SK-N-SH (cell line): ENCODE data around the gene SLC25A20. TPM values are rescaled to one million over a fixed set of nuclear protein-coding genes. Genes with fewer than 3 reads are reported as not detected.

Experiments
- CTCF ChIA-PET: fragments of 300-600, 350-600 bp; formaldehyde crosslinking; extraction: SDS; loops from one replicate; lab custom pipeline; 2021; lab: Yijun Ruan, JAX
- POLR2A ChIA-PET: fragments of 350-600 bp; sonication (Branson Sonifier 250); formaldehyde crosslinking; extraction: SDS; loops from one replicate; lab custom pipeline; 2020; ENCODE audit warnings: antibody characterized with exemption, inconsistent platforms; lab: Yijun Ruan, JAX
- DNase-seq: peaks from one replicate; pipeline ENCODE4 v3.0.0; 2012
- H2AFZ ChIP-seq: fragments of 200-600 bp; sonication (generic); 2 replicates; pipeline ENCODE4 v1.8.1; 2016; ENCODE audit warnings: antibody characterized with exemption, mild to moderate bottlenecking, low read depth
- H3F3A ChIP-seq: fragments of 200-600 bp; sonication (generic); replicated peaks from 2 replicates; pipeline ENCODE3; 2016; ENCODE audit warnings: antibody characterized with exemption, mild to moderate bottlenecking; ENCODE audit not compliant: insufficient read depth
- H3K27ac ChIP-seq, 2 experiments: fragments of 200-500 bp in 1 of 2; fragments of 200-600 bp in 1 of 2; sonication (Bioruptor generic) in 1 of 2; sonication (generic), shearing (Covaris generic) in 1 of 2; 2 replicates each; pipeline versions ENCODE4 v1.5.1 to v1.6.1; 2014 to 2016; ENCODE audit warnings: low read depth in 2 of 2, inconsistent platforms in 1 of 2, low read length in 1 of 2, mild to moderate bottlenecking in 1 of 2, mixed read lengths in 1 of 2
- H3K27me3 ChIP-seq: fragments of 200-600 bp; sonication (generic), shearing (Covaris generic); 2 replicates; pipeline ENCODE4 v1.6.1; 2016; ENCODE audit warnings: mixed run types; ENCODE audit not compliant: insufficient read depth
- H3K36me3 ChIP-seq, 2 experiments: fragments of 200-500 bp in 1 of 2; fragments of 200-600 bp in 1 of 2; sonication (Bioruptor generic) in 1 of 2; sonication (generic) in 1 of 2; replicated peaks in 1 of 2; 2 replicates each; pipeline versions ENCODE3 to v1.5.1; 2014 to 2016; ENCODE audit warnings: low read length in 1 of 2, mild to moderate bottlenecking in 1 of 2; ENCODE audit not compliant: insufficient read depth in 2 of 2, control insufficient read depth in 1 of 2
- H3K4me1 ChIP-seq, 2 experiments: fragments of 200-500 bp in 1 of 2; fragments of 200-600 bp in 1 of 2; sonication (Bioruptor generic) in 1 of 2; sonication (generic), shearing (Covaris generic) in 1 of 2; 2 replicates each; pipeline versions ENCODE4 v1.5.1 to v1.6.1; 2014 to 2016; ENCODE audit warnings: low read depth in 1 of 2, low read length in 1 of 2, mixed run types in 1 of 2; ENCODE audit not compliant: insufficient read depth in 2 of 2, control insufficient read depth in 1 of 2
- H3K4me2 ChIP-seq: fragments of 200-600 bp; sonication (generic), shearing (Covaris generic); 2 replicates; pipeline ENCODE4 v1.6.1; 2017; ENCODE audit warnings: mixed run types
- H3K4me3 ChIP-seq, 2 experiments: fragments of 200-500 bp in 1 of 2; fragments of 200-600 bp in 1 of 2; sonication (Bioruptor generic) in 1 of 2; sonication (generic), shearing (Covaris generic) in 1 of 2; 2 replicates each; pipeline versions ENCODE4 v1.5.1 to v1.8.1; 2014 to 2016; ENCODE audit warnings: low read depth in 2 of 2, inconsistent platforms in 1 of 2, low read length in 1 of 2, mild to moderate bottlenecking in 1 of 2, mixed read lengths in 1 of 2, moderate library complexity in 1 of 2
- H3K79me2 ChIP-seq: fragments of 200-600 bp; sonication (generic); 2 replicates; pipeline ENCODE4 v1.8.1; 2017; ENCODE audit warnings: mild to moderate bottlenecking; ENCODE audit not compliant: insufficient read depth
- H3K9ac ChIP-seq: fragments of 200-600 bp; sonication (generic); 2 replicates; pipeline ENCODE4 v1.6.1; 2017; ENCODE audit warnings: mixed run types
- H3K9me2 ChIP-seq: fragments of 200-600 bp; sonication (generic); 2 replicates; pipeline ENCODE4 v1.6.1; 2017; ENCODE audit warnings: mixed run types
- H3K9me3 ChIP-seq: fragments of 200-600 bp; sonication (generic); 2 replicates; pipeline ENCODE4 v1.6.1; 2017; ENCODE audit warnings: mixed run types, mild to moderate bottlenecking, moderate library complexity
- H4K20me1 ChIP-seq: fragments of 200-600 bp; sonication (generic); 2 replicates; pipeline ENCODE4 v1.6.1; 2017; ENCODE audit warnings: mild to moderate bottlenecking, mixed run types; ENCODE audit not compliant: insufficient read depth
- EZH2phosphoT487 ChIP-seq: fragments of 200-600 bp; sonication (generic); IDR thresholded peaks from 2 replicates; pipeline ENCODE4 v1.6.1; 2017; ENCODE audit warnings: low read depth, mixed run types, mild to moderate bottlenecking, antibody characterized with exemption, moderate library complexity, borderline replicate concordance
- FOSL2 ChIP-seq: IDR thresholded peaks from 2 replicates; pipeline ENCODE4 v1.4.0; 2012; ENCODE audit warnings: low read depth, mild to moderate bottlenecking, moderate library complexity, borderline replicate concordance
- FOXM1 ChIP-seq: IDR thresholded peaks from 2 replicates; pipeline ENCODE4 v1.4.0; 2012; ENCODE audit warnings: low read depth, mild to moderate bottlenecking
- GATA2 ChIP-seq: sonication (generic); formaldehyde crosslinking; IDR thresholded peaks from 2 replicates; pipeline ENCODE4 v1.5.0; 2020; ENCODE audit warnings: mild to moderate bottlenecking, missing genetic modification reagents
- NFIC ChIP-seq: IDR thresholded peaks from 2 replicates; pipeline ENCODE4 v1.4.0; 2012; ENCODE audit warnings: borderline replicate concordance
- NRF1 ChIP-seq: IDR thresholded peaks from 2 replicates; pipeline ENCODE4 v1.6.1; 2012; ENCODE audit warnings: low read depth, mild to moderate bottlenecking, low read length
- POLR2AphosphoS5 ChIP-seq: IDR thresholded peaks from 2 replicates; pipeline ENCODE4 v1.6.1; 2012; ENCODE audit warnings: low read depth, low read length
- RXRA ChIP-seq: IDR thresholded peaks from 2 replicates; pipeline ENCODE4 v1.4.0; 2012; ENCODE audit warnings: low read depth, mild to moderate bottlenecking, borderline replicate concordance
- SIN3A ChIP-seq: IDR thresholded peaks from 2 replicates; pipeline ENCODE4 v1.6.1; 2012; ENCODE audit warnings: low read depth, mild to moderate bottlenecking, low read length, moderate library complexity, borderline replicate concordance
- TAF1 ChIP-seq: IDR thresholded peaks from 2 replicates; pipeline ENCODE4 v1.6.1; 2012; ENCODE audit warnings: low read depth, mild to moderate bottlenecking, low read length, moderate library complexity, borderline replicate concordance
- YY1 ChIP-seq: IDR thresholded peaks from 2 replicates; pipeline ENCODE4 v1.4.0; 2012; ENCODE audit warnings: low read depth, mild to moderate bottlenecking
- WGBS: methylation state at CpG from one replicate; pipeline ENCODE4 v1.1.6; 2017; ENCODE audit warnings: low lambda C conversion rate; 5-methylcytosine and 5-hydroxymethylcytosine counted together
- polyA plus RNA-seq, 3 experiments: library from polyadenylated mRNA; depleted of rRNA; stranded (reverse); fragments of >200 nt; gene quantifications; 2 replicates each; pipeline ENCODE4 v1.2.3, GENCODE V29; 2012
- TF ChIP-seq, protein P1 (sequence below): fragments of 200-600 bp; sonication (generic); IDR thresholded peaks from 2 replicates; pipeline ENCODE4 v1.6.1; 2017; ENCODE audit warnings: antibody characterized with exemption, mild to moderate bottlenecking, moderate library complexity
- TF ChIP-seq, protein P2 (sequence below): IDR thresholded peaks from 2 replicates; pipeline ENCODE4 v1.4.0; 2012; ENCODE audit warnings: low read depth, borderline replicate concordance
- TF ChIP-seq, protein P3 (sequence below): IDR thresholded peaks from 2 replicates; pipeline ENCODE4 v1.6.1; 2012; ENCODE audit warnings: mild to moderate bottlenecking, low read depth, low read length, moderate library complexity
- TF ChIP-seq, protein P4 (sequence below): fragments of 150-350 bp; IDR thresholded peaks from 2 replicates; pipeline ENCODE4 v1.6.1; 2016; ENCODE audit warnings: mild to moderate bottlenecking, low read depth, low read length
- TF ChIP-seq, protein P5 (sequence below): fragments of 150-350 bp; IDR thresholded peaks from 2 replicates; pipeline ENCODE4 v1.6.1; 2017; ENCODE audit warnings: antibody characterized with exemption, low read length, low read depth, borderline replicate concordance

Gene SLC25A20
- polyA plus RNA-seq, 1 of the 3 experiments (the other 2 are of a cell fraction) = 30.3 TPM

DNA sequence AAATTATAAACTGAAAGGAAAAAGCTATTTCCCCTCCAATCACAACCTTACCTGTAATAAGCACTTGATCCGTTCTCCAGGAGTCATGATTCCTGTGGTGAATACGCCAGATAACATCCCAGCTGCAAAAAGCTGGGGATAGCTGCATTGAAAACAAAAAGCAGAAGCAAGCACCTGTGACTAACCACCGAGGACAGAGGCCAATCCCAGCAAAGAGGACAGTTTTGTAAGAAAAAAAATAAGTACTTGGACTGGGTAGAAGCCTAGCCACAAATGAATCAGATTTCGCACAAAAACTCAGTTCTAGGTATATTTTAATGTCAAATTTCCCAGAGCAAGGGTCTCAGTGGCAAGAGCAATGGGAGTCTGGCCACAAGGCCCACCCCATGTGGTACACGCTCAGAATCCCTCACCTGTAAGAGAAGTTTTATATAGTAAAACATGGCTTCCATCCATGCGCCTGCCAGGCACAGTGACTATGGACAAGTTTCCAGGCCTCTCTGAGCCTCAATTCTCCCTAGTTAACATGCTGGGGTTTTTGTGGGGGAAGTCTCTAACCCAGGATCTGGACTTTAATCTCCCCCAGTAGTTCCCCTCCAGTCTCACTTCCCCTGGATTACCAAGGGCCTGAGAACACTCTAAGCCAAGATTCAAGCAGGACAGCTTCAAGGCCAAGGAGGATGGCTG is 19.2 kb downstream of the SLC25A20 start:
- H3K9me3 ChIP-seq = no peaks in the 10 kb centered on the region
- H3K4me1 ChIP-seq = no peaks in the 10 kb centered on the region
- no peak overlapping the region for H3K27ac ChIP-seq
- H3K27me3 ChIP-seq = no peaks in the 10 kb centered on the region
- TF ChIP-seq, protein P1, sequence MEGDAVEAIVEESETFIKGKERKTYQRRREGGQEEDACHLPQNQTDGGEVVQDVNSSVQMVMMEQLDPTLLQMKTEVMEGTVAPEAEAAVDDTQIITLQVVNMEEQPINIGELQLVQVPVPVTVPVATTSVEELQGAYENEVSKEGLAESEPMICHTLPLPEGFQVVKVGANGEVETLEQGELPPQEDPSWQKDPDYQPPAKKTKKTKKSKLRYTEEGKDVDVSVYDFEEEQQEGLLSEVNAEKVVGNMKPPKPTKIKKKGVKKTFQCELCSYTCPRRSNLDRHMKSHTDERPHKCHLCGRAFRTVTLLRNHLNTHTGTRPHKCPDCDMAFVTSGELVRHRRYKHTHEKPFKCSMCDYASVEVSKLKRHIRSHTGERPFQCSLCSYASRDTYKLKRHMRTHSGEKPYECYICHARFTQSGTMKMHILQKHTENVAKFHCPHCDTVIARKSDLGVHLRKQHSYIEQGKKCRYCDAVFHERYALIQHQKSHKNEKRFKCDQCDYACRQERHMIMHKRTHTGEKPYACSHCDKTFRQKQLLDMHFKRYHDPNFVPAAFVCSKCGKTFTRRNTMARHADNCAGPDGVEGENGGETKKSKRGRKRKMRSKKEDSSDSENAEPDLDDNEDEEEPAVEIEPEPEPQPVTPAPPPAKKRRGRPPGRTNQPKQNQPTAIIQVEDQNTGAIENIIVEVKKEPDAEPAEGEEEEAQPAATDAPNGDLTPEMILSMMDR = no peak
- TF ChIP-seq GATA2 (no peak), TAF1 (no peak), FOSL2 (no peak), EZH2phosphoT487 (no peak), NFIC (no peak), YY1 (no peak), FOXM1 (no peak), NRF1 (no peak), POLR2AphosphoS5 (no peak), SIN3A (no peak), RXRA (no peak)
- TF ChIP-seq, protein P2, sequence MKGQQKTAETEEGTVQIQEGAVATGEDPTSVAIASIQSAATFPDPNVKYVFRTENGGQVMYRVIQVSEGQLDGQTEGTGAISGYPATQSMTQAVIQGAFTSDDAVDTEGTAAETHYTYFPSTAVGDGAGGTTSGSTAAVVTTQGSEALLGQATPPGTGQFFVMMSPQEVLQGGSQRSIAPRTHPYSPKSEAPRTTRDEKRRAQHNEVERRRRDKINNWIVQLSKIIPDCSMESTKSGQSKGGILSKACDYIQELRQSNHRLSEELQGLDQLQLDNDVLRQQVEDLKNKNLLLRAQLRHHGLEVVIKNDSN = no peak
- TF ChIP-seq, protein P3, sequence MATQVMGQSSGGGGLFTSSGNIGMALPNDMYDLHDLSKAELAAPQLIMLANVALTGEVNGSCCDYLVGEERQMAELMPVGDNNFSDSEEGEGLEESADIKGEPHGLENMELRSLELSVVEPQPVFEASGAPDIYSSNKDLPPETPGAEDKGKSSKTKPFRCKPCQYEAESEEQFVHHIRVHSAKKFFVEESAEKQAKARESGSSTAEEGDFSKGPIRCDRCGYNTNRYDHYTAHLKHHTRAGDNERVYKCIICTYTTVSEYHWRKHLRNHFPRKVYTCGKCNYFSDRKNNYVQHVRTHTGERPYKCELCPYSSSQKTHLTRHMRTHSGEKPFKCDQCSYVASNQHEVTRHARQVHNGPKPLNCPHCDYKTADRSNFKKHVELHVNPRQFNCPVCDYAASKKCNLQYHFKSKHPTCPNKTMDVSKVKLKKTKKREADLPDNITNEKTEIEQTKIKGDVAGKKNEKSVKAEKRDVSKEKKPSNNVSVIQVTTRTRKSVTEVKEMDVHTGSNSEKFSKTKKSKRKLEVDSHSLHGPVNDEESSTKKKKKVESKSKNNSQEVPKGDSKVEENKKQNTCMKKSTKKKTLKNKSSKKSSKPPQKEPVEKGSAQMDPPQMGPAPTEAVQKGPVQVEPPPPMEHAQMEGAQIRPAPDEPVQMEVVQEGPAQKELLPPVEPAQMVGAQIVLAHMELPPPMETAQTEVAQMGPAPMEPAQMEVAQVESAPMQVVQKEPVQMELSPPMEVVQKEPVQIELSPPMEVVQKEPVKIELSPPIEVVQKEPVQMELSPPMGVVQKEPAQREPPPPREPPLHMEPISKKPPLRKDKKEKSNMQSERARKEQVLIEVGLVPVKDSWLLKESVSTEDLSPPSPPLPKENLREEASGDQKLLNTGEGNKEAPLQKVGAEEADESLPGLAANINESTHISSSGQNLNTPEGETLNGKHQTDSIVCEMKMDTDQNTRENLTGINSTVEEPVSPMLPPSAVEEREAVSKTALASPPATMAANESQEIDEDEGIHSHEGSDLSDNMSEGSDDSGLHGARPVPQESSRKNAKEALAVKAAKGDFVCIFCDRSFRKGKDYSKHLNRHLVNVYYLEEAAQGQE = no peak
- TF ChIP-seq, protein P4, sequence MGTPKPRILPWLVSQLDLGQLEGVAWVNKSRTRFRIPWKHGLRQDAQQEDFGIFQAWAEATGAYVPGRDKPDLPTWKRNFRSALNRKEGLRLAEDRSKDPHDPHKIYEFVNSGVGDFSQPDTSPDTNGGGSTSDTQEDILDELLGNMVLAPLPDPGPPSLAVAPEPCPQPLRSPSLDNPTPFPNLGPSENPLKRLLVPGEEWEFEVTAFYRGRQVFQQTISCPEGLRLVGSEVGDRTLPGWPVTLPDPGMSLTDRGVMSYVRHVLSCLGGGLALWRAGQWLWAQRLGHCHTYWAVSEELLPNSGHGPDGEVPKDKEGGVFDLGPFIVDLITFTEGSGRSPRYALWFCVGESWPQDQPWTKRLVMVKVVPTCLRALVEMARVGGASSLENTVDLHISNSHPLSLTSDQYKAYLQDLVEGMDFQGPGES = no peak
- TF ChIP-seq, protein P5, sequence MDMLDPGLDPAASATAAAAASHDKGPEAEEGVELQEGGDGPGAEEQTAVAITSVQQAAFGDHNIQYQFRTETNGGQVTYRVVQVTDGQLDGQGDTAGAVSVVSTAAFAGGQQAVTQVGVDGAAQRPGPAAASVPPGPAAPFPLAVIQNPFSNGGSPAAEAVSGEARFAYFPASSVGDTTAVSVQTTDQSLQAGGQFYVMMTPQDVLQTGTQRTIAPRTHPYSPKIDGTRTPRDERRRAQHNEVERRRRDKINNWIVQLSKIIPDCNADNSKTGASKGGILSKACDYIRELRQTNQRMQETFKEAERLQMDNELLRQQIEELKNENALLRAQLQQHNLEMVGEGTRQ = no peak
- TF ChIP-seq, all 33 proteins: peak for 0
- H3K9ac ChIP-seq = no peak overlapping the region
- POLR2A ChIA-PET = no interaction called here
- H3F3A ChIP-seq = no peaks in the 10 kb centered on the region
- DNase-seq = no peak
- H3K9me2 ChIP-seq = no peaks in the 10 kb centered on the region
- CTCF ChIA-PET = no interaction called here
- no peak overlapping the region for H3K4me2 ChIP-seq
- no peaks in the 10 kb centered on the region for H3K36me3 ChIP-seq
- WGBS = 93% methylated on average over 6 of the region's 6 CpGs
- no peaks in the 10 kb centered on the region for H4K20me1 ChIP-seq
- no peak overlapping the region for H2AFZ ChIP-seq
- no peak overlapping the region for H3K4me3 ChIP-seq
- no peaks in the 10 kb centered on the region for H3K79me2 ChIP-seq
